ENCODE data around the gene B3GAT1.

B3GAT1 gene

GRCh38 chr11:134385774-134386565 lies 26.1 kb downstream of the B3GAT1 start:
- Histone ChIP-seq H3K4me1 (ENCODE audit: control insufficient read depth, low read depth, low read length) (no peaks in the 10 kb centered on the region), H3K27ac (ENCODE audit: low read length) (no peak overlapping the region), H3K36me3 (ENCODE audit: control insufficient read depth, low read depth, low read length) (peaks cover 12% of the 10 kb centered on the region), H3K4me3 (ENCODE audit: low read length) (no peak overlapping the region), H3K27me3 (ENCODE audit: control insufficient read depth, insufficient read depth, low read length) (no peaks in the 10 kb centered on the region), H3K9ac (ENCODE audit: low read length) (no peak overlapping the region), H3K9me3 (ENCODE audit: control insufficient read depth, low read depth, low read length) (no peaks in the 10 kb centered on the region)

DNA sequence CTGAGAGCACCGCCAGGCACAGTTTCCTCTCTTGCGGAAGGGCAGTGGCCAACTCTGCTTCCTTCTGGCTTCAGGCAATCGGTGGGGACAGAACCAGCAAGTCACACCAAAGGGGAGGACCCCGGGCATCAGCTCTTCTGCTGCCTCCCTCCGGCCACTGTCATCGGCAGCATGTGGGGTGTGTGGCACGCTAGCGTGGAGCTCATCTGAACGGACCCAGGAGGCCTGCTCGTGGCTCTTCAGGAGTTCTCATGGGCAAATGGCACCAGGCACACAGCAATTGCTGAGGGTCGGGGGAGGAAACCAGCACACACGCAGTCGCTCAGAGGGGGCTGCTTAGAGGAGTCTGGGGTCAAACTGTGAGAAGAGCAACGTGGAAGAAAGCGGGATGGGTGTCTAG lies 26.9 kb downstream of the B3GAT1 start:
- H3K9ac ChIP-seq (ENCODE audit: low read length), result no peak overlapping the region
- no peak overlapping the region for H3K27ac ChIP-seq (ENCODE audit: low read length)
- no peaks in the 10 kb centered on the region for H3K27me3 ChIP-seq (ENCODE audit: control insufficient read depth, insufficient read depth, low read length)
- no peaks in the 10 kb centered on the region for H3K4me1 ChIP-seq (ENCODE audit: control insufficient read depth, low read depth, low read length)
- peaks cover 14% of the 10 kb centered on the region for H3K36me3 ChIP-seq (ENCODE audit: control insufficient read depth, low read depth, low read length)
- H3K9me3 ChIP-seq (ENCODE audit: control insufficient read depth, low read depth, low read length), result no peaks in the 10 kb centered on the region
- no peak overlapping the region for H3K4me3 ChIP-seq (ENCODE audit: low read length)

- Histone ChIP-seq H3K27ac (ENCODE audit: low read length) (no peak overlapping the region), H3K4me3 (ENCODE audit: low read length) (no peak overlapping the region), H3K9ac (ENCODE audit: low read length) (no peak overlapping the region), H3K27me3 (ENCODE audit: control insufficient read depth, insufficient read depth, low read length) (no peaks in the 10 kb centered on the region), H3K9me3 (ENCODE audit: control insufficient read depth, low read depth, low read length) (no peaks in the 10 kb centered on the region), H3K36me3 (ENCODE audit: control insufficient read depth, low read depth, low read length) (peaks cover 14% of the 10 kb centered on the region), H3K4me1 (ENCODE audit: control insufficient read depth, low read depth, low read length) (no peaks in the 10 kb centered on the region)
Measured at GRCh38 chr11:134384406-134384805, 27.6 kb downstream of the B3GAT1 start.

- Histone ChIP-seq H3K9ac (ENCODE audit: low read length) (no peak overlapping the region), H3K4me3 (ENCODE audit: low read length) (no peak overlapping the region), H3K27ac (ENCODE audit: low read length) (no peak overlapping the region), H3K27me3 (ENCODE audit: control insufficient read depth, insufficient read depth, low read length) (no peaks in the 10 kb centered on the region), H3K9me3 (ENCODE audit: control insufficient read depth, low read depth, low read length) (no peaks in the 10 kb centered on the region), H3K4me1 (ENCODE audit: control insufficient read depth, low read depth, low read length) (no peaks in the 10 kb centered on the region), H3K36me3 (ENCODE audit: control insufficient read depth, low read depth, low read length) (peaks cover 14% of the 10 kb centered on the region)
Measured at GRCh38 chr11:134383576-134384221, 28.3 kb downstream of the B3GAT1 start.

GRCh38 chr11:134382830-134383229 lies 29.2 kb downstream of the B3GAT1 start:
- Histone ChIP-seq H3K9ac (ENCODE audit: low read length) (no peak overlapping the region), H3K27me3 (ENCODE audit: control insufficient read depth, insufficient read depth, low read length) (no peaks in the 10 kb centered on the region), H3K27ac (ENCODE audit: low read length) (no peak overlapping the region), H3K36me3 (ENCODE audit: control insufficient read depth, low read depth, low read length) (peaks cover 14% of the 10 kb centered on the region), H3K4me3 (ENCODE audit: low read length) (no peak overlapping the region), H3K9me3 (ENCODE audit: control insufficient read depth, low read depth, low read length) (no peaks in the 10 kb centered on the region), H3K4me1 (ENCODE audit: control insufficient read depth, low read depth, low read length) (no peaks in the 10 kb centered on the region)

DNA sequence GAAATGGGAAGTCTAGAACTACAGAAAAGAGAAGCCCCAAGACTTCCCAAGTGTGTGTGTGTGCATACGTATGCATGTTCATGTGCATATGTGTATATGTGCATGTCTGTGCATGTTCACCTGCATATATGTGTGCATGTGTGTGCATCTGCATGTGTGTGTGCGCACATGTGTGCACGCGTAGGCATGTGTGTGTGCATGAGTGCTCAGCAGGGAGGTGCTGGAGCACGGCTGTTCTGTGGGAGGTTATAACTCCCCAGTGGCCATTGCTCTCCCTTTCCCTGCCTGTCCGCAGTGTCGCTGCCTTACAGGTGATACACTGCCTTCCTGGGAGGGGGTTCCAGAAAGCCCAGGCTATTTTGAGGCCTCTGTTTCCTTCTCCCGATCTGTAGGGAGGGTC lies 29.8 kb downstream of the B3GAT1 start:
- Histone ChIP-seq H3K27me3 (ENCODE audit: control insufficient read depth, insufficient read depth, low read length) (no peaks in the 10 kb centered on the region), H3K4me3 (ENCODE audit: low read length) (no peak overlapping the region), H3K9me3 (ENCODE audit: control insufficient read depth, low read depth, low read length) (no peaks in the 10 kb centered on the region), H3K27ac (ENCODE audit: low read length) (no peak overlapping the region), H3K9ac (ENCODE audit: low read length) (no peak overlapping the region), H3K36me3 (ENCODE audit: control insufficient read depth, low read depth, low read length) (peaks cover 12% of the 10 kb centered on the region), H3K4me1 (ENCODE audit: control insufficient read depth, low read depth, low read length) (no peaks in the 10 kb centered on the region)

GRCh38 chr11:134380785-134381184 lies 31.3 kb downstream of the B3GAT1 start:
- Histone ChIP-seq H3K9me3 (ENCODE audit: control insufficient read depth, low read depth, low read length) (no peaks in the 10 kb centered on the region), H3K27ac (ENCODE audit: low read length) (no peak overlapping the region), H3K36me3 (ENCODE audit: control insufficient read depth, low read depth, low read length) (peaks cover 10% of the 10 kb centered on the region), H3K4me1 (ENCODE audit: control insufficient read depth, low read depth, low read length) (peaks cover 5% of the 10 kb centered on the region), H3K4me3 (ENCODE audit: low read length) (no peak overlapping the region), H3K27me3 (ENCODE audit: control insufficient read depth, insufficient read depth, low read length) (no peaks in the 10 kb centered on the region), H3K9ac (ENCODE audit: low read length) (no peak overlapping the region)

DNA sequence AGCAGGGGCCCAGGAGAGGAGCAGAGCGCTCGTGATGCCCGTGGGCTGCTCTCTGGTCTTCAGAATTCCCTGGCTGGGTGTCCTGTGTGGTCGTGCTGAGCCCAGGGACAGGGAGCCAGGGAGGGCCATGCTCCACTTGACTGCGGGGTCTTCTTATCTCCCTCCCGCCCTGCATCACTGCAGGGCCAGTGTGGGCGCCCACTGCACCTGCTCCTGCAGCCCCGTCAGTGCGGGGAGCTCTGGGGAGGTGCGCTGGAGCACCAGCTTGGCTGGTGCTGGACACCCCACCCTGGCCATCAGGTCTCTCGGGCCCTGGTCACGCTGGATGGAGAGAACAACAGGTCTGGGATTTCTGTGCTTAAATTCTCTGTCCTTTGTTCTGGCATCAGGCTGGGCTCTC lies 31.8 kb downstream of the B3GAT1 start:
- Histone ChIP-seq H3K4me1 (ENCODE audit: control insufficient read depth, low read depth, low read length) (peaks cover 5% of the 10 kb centered on the region), H3K36me3 (ENCODE audit: control insufficient read depth, low read depth, low read length) (peaks cover 10% of the 10 kb centered on the region), H3K9me3 (ENCODE audit: control insufficient read depth, low read depth, low read length) (no peaks in the 10 kb centered on the region), H3K27me3 (ENCODE audit: control insufficient read depth, insufficient read depth, low read length) (no peaks in the 10 kb centered on the region), H3K4me3 (ENCODE audit: low read length) (no peak overlapping the region), H3K9ac (ENCODE audit: low read length) (no peak overlapping the region), H3K27ac (ENCODE audit: low read length) (no peak overlapping the region)

DNA sequence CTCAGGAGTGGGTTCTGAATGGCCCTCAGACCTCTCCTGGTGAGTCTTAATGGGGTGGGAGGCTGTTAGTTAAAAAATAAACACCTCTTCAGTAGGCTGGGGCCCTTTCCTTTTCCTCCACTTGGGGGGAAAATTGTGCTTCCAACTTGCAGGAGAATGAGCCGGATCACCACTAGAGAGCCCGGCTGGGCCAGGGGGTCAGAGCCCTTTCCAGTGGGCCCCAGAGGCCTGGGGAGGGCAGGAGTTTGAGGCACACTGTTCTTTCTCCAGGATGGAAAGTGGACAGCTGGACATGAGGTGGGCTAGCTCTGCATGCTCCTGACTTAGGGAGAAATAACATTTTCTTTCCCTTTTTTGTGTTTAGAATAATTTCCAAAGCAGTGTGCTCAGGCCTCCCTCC lies 32.8 kb downstream of the B3GAT1 start:
- H3K27ac ChIP-seq (ENCODE audit: low read length), result no peak overlapping the region
- peaks cover 10% of the 10 kb centered on the region for H3K36me3 ChIP-seq (ENCODE audit: control insufficient read depth, low read depth, low read length)
- H3K9ac ChIP-seq (ENCODE audit: low read length), result no peak overlapping the region
- H3K4me1 ChIP-seq (ENCODE audit: control insufficient read depth, low read depth, low read length), result peaks cover 5% of the 10 kb centered on the region
- no peak overlapping the region for H3K4me3 ChIP-seq (ENCODE audit: low read length)
- no peaks in the 10 kb centered on the region for H3K27me3 ChIP-seq (ENCODE audit: control insufficient read depth, insufficient read depth, low read length)
- H3K9me3 ChIP-seq (ENCODE audit: control insufficient read depth, low read depth, low read length), result no peaks in the 10 kb centered on the region

GRCh38 chr11:134377876-134378275 lies 34.2 kb downstream of the B3GAT1 start:
- no peaks in the 10 kb centered on the region for H3K27me3 ChIP-seq (ENCODE audit: control insufficient read depth, insufficient read depth, low read length)
- no peak overlapping the region for H3K27ac ChIP-seq (ENCODE audit: low read length)
- H3K9me3 ChIP-seq (ENCODE audit: control insufficient read depth, low read depth, low read length), result no peaks in the 10 kb centered on the region
- peaks cover 5% of the 10 kb centered on the region for H3K4me1 ChIP-seq (ENCODE audit: control insufficient read depth, low read depth, low read length)
- peaks cover 10% of the 10 kb centered on the region for H3K36me3 ChIP-seq (ENCODE audit: control insufficient read depth, low read depth, low read length)
- H3K4me3 ChIP-seq (ENCODE audit: low read length), result no peak overlapping the region
- no peak overlapping the region for H3K9ac ChIP-seq (ENCODE audit: low read length)

GRCh38 chr11:134376150-134376921 lies 35.7 kb downstream of the B3GAT1 start:
- Histone ChIP-seq H3K4me3 (ENCODE audit: low read length) (no peak overlapping the region), H3K36me3 (ENCODE audit: control insufficient read depth, low read depth, low read length) (peaks cover 6% of the 10 kb centered on the region), H3K27me3 (ENCODE audit: control insufficient read depth, insufficient read depth, low read length) (no peaks in the 10 kb centered on the region), H3K4me1 (ENCODE audit: control insufficient read depth, low read depth, low read length) (peaks cover 5% of the 10 kb centered on the region), H3K27ac (ENCODE audit: low read length) (no peak overlapping the region), H3K9me3 (ENCODE audit: control insufficient read depth, low read depth, low read length) (no peaks in the 10 kb centered on the region), H3K9ac (ENCODE audit: low read length) (no peak overlapping the region)

Measured in iPS-18a (cell line).